Measurements from ENCODE around the gene CRAMP1. TPM values are rescaled to one million over a fixed set of nuclear protein-coding genes. Genes with fewer than 3 reads are reported as not detected.

The CRAMP1 gene
- total and polyA plus RNA-seq, 12 donors: 4.3 to 19.0 (median 9.9) TPM

DNA sequence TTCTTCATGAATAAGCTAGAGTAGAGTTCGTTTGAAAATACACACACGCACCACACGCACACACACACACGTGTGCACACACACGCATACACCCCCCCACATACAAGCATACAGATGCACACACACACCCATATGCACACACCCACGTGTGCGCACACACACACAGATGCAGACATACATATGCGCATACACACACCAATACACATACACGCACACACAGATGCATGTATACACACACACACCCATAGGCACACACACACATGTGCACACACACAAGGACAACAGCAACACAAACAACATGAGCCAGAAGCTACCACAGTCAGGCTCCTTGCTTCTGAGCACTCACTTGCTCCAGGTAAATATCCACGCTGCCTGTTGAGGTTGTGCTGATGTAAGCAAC is 5.4 kb upstream of the CRAMP1 start:
- DNase-seq: no peak
- WGBS, 4 donors: 90 to 94% (median 92%) methylated on average over 10 of the region's 10 CpGs
- Histone ChIP-seq H3K9me3 (replicated peaks in 1 of 3) (no peaks in the 10 kb centered on the region), H3K36me3 (replicated peaks in 1 of 2) (peaks cover 0 to 19% of the 10 kb centered on the region in 2 donors), H3K4me3 (no peak overlapping the region), H3K4me1 (replicated peaks in 1 of 2) (peaks cover 17 to 29% of the 10 kb centered on the region in 2 donors), H3K27ac (no peak overlapping the region), H3K27me3 (no peaks in the 10 kb centered on the region)
- TF ChIP-seq, protein P1, sequence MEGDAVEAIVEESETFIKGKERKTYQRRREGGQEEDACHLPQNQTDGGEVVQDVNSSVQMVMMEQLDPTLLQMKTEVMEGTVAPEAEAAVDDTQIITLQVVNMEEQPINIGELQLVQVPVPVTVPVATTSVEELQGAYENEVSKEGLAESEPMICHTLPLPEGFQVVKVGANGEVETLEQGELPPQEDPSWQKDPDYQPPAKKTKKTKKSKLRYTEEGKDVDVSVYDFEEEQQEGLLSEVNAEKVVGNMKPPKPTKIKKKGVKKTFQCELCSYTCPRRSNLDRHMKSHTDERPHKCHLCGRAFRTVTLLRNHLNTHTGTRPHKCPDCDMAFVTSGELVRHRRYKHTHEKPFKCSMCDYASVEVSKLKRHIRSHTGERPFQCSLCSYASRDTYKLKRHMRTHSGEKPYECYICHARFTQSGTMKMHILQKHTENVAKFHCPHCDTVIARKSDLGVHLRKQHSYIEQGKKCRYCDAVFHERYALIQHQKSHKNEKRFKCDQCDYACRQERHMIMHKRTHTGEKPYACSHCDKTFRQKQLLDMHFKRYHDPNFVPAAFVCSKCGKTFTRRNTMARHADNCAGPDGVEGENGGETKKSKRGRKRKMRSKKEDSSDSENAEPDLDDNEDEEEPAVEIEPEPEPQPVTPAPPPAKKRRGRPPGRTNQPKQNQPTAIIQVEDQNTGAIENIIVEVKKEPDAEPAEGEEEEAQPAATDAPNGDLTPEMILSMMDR (IDR thresholded peaks at IDR 0.05): no peak
- TF ChIP-seq POLR2A (IDR thresholded peaks at IDR 0.05): no peak
- intact Hi-C loops (cut with DNase I): no loop called here

DNA sequence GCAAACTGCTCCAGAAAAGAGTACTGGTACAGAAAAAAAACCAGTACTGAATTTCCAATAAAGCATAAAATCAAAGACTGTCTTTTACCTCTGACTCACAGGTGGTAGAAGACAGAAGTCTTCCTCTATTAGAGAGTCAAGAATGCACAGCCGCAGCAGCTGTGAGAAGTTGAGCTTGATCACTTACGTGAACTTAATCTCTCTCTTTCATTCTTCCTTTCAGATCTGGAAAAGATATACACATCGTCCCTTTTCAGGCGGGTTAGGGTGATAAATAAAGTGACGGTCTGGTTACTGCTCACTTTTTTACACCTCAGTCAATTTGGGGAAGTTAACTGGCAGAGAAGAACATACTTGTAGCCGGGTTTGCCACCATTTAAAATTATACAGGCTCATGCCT is 4.2 kb upstream of the CRAMP1 start:
- H3K4me3 ChIP-seq: no peak overlapping the region
- peaks cover 7 to 27% of the 10 kb centered on the region in 2 donors for H3K4me1 ChIP-seq (replicated peaks in 1 of 2)
- H3K27ac ChIP-seq: no peak overlapping the region
- intact Hi-C loops (cut with DNase I): no loop called here
- H3K36me3 ChIP-seq (replicated peaks in 1 of 2): peaks cover 0 to 19% of the 10 kb centered on the region in 2 donors
- 87 to 92% (median 89%) methylated on average over 6 of the region's 6 CpGs for WGBS, 4 donors
- TF ChIP-seq POLR2A (IDR thresholded peaks at IDR 0.05): no peak
- TF ChIP-seq, protein P1 (IDR thresholded peaks at IDR 0.05): no peak
- no peaks in the 10 kb centered on the region for H3K27me3 ChIP-seq
- H3K9me3 ChIP-seq (replicated peaks in 1 of 3): no peaks in the 10 kb centered on the region
- no peak for DNase-seq

DNA sequence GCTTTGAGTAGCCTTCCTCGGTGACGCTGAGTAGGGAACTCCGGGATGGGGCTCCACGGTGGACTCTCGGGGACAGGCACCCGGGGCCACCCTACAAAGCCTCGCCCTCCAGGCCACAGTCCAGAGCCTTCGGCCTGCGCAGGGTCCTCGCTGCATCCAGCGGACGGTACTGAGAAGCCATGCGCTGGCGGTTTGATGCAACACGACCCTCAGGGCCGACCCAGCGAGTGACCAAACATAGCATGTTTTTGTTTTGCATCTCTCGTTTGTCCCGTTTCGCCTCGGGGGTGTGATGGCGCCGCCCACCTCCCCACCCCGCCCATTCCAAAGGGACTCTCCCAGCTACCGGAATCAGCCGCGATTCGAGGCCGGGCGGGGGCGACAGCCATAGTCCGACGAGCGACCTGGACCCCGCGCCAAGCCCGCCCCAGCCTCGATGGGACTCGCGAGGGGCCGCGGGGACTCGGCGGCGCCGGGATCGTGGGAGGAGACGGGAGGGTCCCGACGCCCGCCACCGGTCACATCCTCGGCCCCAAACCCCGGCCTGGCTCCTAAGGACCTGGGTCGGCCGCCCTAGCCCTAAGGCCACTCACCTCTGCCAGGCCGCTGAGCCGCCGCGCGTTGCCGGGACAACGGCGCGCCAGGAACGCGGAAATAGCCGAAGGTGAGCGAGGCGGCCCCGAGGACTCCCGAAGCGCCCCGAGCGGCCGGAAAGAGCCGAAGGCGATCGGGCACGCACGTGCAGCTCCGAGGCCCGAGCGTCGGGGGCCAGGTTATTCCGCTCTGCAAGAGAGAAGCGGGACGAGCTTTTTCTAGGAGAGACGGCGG is 1.9 kb upstream of the CRAMP1 start:
- Histone ChIP-seq H3K4me3 (peak overlapping the region in 2 of 4 donors; percentile 73 to 94), H3K4me1 (replicated peaks in 1 of 2) (peaks cover 20 to 40% of the 10 kb centered on the region in 2 donors), H3K36me3 (replicated peaks in 1 of 2) (peaks cover 0 to 19% of the 10 kb centered on the region in 2 donors), H3K27me3 (no peaks in the 10 kb centered on the region), H3K27ac (peak overlapping the region; percentile 85 to 95 (median 89)), H3K9me3 (replicated peaks in 1 of 3) (no peaks in the 10 kb centered on the region)
- 0 to 6% (median 1%) methylated on average over 2 to 90 of the region's 90 CpGs for WGBS, 4 donors
- DNase-seq: peak; percentile 87 to 94 (median 92)
- intact Hi-C loops (cut with DNase I): loop anchor here in 1 of 2 donors (10.0 kb wide), 1 partner anchor 105 kb away; no protein-coding TSS in a partner anchor
- TF ChIP-seq, protein P1 (IDR thresholded peaks at IDR 0.05): no peak
- TF ChIP-seq POLR2A (IDR thresholded peaks at IDR 0.05): peak in 1 of 2 donors; percentile 22

DNA sequence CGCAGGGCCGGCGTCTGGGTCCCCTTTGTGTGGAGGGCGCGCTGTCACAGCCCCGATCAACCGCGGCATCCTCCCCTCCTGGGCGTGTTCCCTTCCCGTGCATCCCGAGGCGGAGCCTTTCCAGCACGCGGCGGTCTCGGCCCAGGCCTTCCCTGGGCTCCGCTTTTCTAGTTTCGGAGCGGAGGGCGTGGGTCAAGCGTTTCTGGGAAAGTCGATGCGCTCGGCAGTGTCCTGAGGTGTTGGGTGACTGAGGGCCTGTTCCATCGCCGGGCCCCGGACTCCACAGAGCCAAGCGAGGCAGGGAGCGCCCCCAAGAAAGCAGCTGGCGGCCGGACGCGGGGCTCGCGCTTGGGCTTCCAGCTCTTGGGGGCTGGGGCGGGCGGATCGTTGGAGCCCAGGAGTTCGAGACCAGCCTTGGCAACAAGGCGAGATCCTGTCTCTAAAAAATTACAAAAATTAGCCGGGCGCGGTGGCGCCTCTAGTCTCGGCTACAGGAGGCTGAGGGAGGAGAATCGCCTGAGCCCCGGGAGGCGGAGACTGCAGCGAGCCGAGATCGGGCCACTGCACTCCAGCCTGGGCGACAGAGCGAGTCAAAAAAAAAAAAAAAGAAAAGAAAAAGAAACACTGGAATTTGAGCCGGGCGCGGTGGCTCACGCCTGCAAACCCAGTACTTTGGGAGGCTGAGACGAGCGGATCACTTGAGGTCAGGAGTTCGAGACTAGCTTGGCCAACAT is 1.1 kb upstream of the CRAMP1 start:
- peaks cover 0 to 12% of the 10 kb centered on the region in 2 donors for H3K36me3 ChIP-seq (replicated peaks in 1 of 2)
- peak overlapping the region; percentile 85 to 95 (median 89) for H3K27ac ChIP-seq
- intact Hi-C loops (cut with DNase I): loop anchor here in 1 of 2 donors (10.0 kb wide), 1 partner anchor 104 kb away; no protein-coding TSS in a partner anchor
- H3K9me3 ChIP-seq (replicated peaks in 1 of 3): no peaks in the 10 kb centered on the region
- DNase-seq: peak in 4 of 7 donors; percentile 73 to 80 (median 76)
- TF ChIP-seq, protein P1 (IDR thresholded peaks at IDR 0.05): no peak
- TF ChIP-seq POLR2A (IDR thresholded peaks at IDR 0.05): peak in 1 of 2 donors; percentile 38
- H3K4me3 ChIP-seq: peak overlapping the region in 2 of 4 donors; percentile 73 to 94
- H3K4me1 ChIP-seq (replicated peaks in 1 of 2): peaks cover 21 to 44% of the 10 kb centered on the region in 2 donors
- WGBS, 4 donors: 2 to 5% (median 3%) methylated on average over 21 to 60 of the region's 60 CpGs
- H3K27me3 ChIP-seq: no peaks in the 10 kb centered on the region

Measured in adrenal gland (tissue), 12 donors.